SHP77 (cell line): ENCODE data around the gene OR2A42.
"Not testable (repeated sequence)": the region's sequence is repeated elsewhere in the genome, so short reads cannot be mapped to it uniquely, and the experiment has no call there.

Experiments used
- DNase-seq, 2 experiments: peaks; one replicate each; lab custom pipeline; 2025; lab: John Stamatoyannopoulos, UW

OR2A42 gene

GRCh38 chr7:144239365-144239764 lies at the start of gene OR2A42:
Gene OR2A42 (minus strand): TSS chr7:144239605. CDS start chr7:144232843, 6,762 bp downstream.
- not testable (repeated sequence) for DNase-seq

GRCh38 chr7:144287171-144287784 lies 47.9 kb upstream of the OR2A42 start:
- DNase-seq = not testable (repeated sequence)

GRCh38 chr7:144283716-144284115 lies 44.3 kb upstream of the OR2A42 start:
- not testable (repeated sequence) for DNase-seq

GRCh38 chr7:144282490-144282889 lies 43.1 kb upstream of the OR2A42 start:
- DNase-seq = not testable (repeated sequence)

- not testable (repeated sequence) for DNase-seq
Measured at GRCh38 chr7:144281981-144282380, 42.6 kb upstream of the OR2A42 start.

- not testable (repeated sequence) for DNase-seq
Measured at GRCh38 chr7:144280010-144280409, 40.6 kb upstream of the OR2A42 start.

- DNase-seq = not testable (repeated sequence)
Measured at GRCh38 chr7:144275281-144275680, 35.9 kb upstream of the OR2A42 start.

- DNase-seq = not testable (repeated sequence)
Measured at GRCh38 chr7:144269188-144269587, 29.8 kb upstream of the OR2A42 start, which contains the start of gene CTAGE8. Gene CTAGE8 (minus strand): TSS chr7:144269288. CDS start chr7:144269250, 38 bp downstream.

GRCh38 chr7:144264692-144265091 lies 25.3 kb upstream of the OR2A42 start, which contains the start of gene OR2A7:
Gene OR2A7 (minus strand): TSS chr7:144264792. CDS start chr7:144259628, 5,164 bp downstream.
- not testable (repeated sequence) for DNase-seq

- not testable (repeated sequence) for DNase-seq
Measured at GRCh38 chr7:144262128-144262527, 22.7 kb upstream of the OR2A42 start.

GRCh38 chr7:144259067-144259466 lies 19.7 kb upstream of the OR2A42 start:
- not testable (repeated sequence) for DNase-seq

- no peak for DNase-seq
Measured at GRCh38 chr7:144256112-144256511, 16.7 kb upstream of the OR2A42 start.

GRCh38 chr7:144255471-144255897 lies 16.1 kb upstream of the OR2A42 start:
- no peak for DNase-seq

GRCh38 chr7:144252307-144252706 lies 12.9 kb upstream of the OR2A42 start:
- DNase-seq = not testable (repeated sequence)

- DNase-seq = not testable (repeated sequence)
Measured at GRCh38 chr7:144247674-144248330, 8.4 kb upstream of the OR2A42 start.

- DNase-seq = not testable (repeated sequence)
Measured at GRCh38 chr7:144246967-144247366, 7.6 kb upstream of the OR2A42 start.

GRCh38 chr7:144245372-144245771 lies 6.0 kb upstream of the OR2A42 start:
- not testable (repeated sequence) for DNase-seq

GRCh38 chr7:144238530-144239082 lies 799 bp downstream of the OR2A42 start:
- DNase-seq = not testable (repeated sequence)

GRCh38 chr7:144233039-144233438 lies 6.4 kb downstream of the OR2A42 start:
- DNase-seq = not testable (repeated sequence)

GRCh38 chr7:144231027-144231426 lies 8.4 kb downstream of the OR2A42 start:
- DNase-seq = not testable (repeated sequence)

- not testable (repeated sequence) for DNase-seq
Measured at GRCh38 chr7:144228810-144229209, 10.6 kb downstream of the OR2A42 start.

GRCh38 chr7:144226866-144227265 lies 12.5 kb downstream of the OR2A42 start:
- not testable (repeated sequence) for DNase-seq

- not testable (repeated sequence) for DNase-seq
Measured at GRCh38 chr7:144223675-144224074, 15.7 kb downstream of the OR2A42 start.
